ENCODE results near the gene KCND3.
"Not testable (repeated sequence)": the region's sequence is repeated elsewhere in the genome, so short reads cannot be mapped to it uniquely, and the experiment has no call there.

Gene KCND3

DNA sequence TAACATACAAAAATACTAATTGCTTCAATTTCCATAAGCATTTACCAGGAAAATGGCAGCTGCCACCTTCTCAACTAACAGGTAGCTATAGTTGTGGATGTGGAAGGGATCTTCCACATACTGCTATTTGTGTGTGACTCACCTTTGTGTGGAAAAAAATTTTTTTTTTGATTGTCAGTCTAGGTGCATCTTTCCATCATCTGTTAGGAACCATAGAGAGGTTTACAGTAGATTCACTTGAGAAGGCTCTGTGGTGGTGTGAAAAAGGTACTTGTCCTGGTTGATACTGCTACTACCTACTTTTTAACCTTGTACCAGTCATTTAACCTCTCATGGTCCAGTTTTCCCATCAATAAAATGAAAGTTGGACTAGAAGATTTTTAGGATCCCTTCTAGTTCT is 220.8 kb downstream of the KCND3 start:
- no peak for DNase-seq

DNA sequence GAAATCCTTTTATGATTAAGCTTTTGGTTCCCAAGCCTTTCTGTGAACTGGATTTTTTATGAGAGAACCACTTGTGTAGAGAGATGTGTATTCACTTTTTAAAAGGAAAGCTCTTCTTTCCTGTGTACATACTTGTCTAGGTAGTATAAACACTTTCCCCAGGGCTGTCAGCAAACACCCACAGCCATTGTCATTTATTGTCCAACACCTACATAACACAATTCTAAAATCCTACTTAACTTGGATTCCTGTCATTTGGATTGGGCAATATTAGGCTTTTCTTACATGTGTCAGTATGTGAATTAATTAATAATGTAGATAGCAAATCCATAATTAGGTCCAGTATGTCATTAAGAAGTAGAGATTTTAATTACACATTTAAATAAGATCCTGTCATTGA is 221.4 kb downstream of the KCND3 start:
- DNase-seq, result no peak

DNA sequence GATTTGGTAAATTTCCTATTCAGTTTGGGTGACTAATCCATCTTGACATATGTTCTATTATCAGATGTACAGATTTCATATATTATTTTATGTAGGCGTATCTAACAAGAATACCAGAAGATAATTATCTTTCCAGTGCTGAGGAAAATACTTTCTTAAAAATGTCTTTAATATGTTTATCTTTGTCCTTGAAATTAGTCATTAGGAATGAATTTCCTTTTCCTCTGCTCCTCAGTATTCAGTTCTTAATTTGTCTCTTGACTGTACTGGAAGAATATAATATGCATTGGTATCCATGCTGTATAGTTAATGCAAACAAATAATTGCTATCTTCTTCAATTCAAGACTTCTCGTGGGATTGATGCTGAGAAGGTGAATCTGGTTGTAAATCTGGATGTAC is 227.1 kb downstream of the KCND3 start:
- DNase-seq, result no peak

DNA sequence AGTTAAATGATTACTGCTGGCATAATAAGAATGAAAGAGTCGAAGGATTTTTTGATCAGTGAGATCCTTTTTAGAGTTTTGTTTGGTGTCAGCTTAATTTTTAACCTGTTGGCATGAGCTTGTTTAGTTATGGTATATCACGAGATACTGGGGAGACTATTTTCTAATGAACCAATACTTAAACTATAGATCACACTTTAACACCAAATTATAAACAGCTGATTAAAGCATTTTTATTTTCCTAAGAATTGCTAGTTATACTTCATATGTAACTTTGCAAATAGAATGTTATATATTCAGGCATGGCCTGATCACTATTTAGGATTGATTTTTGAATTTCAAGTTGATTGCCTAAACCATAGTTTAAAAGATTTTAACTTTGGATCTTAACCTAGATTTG is 227.8 kb downstream of the KCND3 start:
- DNase-seq, result no peak

DNA sequence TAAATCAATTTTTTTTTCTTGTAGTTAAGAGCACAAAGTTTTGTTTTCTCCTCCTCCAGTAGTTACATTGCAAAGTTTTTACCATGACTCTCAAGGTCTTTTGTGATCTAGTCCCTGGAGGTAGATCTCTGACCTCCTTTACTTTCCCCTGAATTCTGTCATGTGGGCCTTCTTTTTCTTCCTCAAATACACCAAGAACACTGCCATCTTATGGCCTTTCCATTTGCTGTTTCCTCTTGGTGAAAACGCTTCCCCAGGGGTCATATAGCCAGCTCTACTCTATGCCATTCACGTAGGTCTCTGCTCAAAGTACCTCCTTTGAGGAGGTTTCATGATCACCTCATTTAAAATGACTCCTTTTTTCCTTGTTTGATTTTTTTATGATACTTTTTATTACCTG is 231.1 kb downstream of the KCND3 start:
- peak in 1 of 2 donors; percentile 28 for DNase-seq

DNA sequence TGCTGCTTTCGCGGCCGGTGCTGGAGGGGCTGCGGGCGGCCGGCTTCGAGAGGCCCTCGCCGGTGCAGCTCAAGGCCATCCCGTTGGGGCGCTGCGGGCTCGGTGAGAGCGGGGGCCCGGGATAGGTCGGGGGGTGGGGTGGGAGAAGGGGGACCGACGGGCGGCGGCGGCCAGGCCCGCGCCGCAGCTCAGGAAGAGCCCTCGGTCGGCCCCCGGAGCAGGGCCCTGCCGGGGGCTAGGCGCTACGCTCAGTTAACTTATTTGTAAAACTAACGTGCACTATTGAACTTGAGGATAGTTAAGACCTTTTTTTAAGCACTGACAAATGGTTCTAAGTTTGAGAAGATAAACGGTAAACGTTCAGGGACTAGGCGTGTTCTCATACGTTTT is 233.3 kb downstream of the KCND3 start:
- no peak for DNase-seq

DNA sequence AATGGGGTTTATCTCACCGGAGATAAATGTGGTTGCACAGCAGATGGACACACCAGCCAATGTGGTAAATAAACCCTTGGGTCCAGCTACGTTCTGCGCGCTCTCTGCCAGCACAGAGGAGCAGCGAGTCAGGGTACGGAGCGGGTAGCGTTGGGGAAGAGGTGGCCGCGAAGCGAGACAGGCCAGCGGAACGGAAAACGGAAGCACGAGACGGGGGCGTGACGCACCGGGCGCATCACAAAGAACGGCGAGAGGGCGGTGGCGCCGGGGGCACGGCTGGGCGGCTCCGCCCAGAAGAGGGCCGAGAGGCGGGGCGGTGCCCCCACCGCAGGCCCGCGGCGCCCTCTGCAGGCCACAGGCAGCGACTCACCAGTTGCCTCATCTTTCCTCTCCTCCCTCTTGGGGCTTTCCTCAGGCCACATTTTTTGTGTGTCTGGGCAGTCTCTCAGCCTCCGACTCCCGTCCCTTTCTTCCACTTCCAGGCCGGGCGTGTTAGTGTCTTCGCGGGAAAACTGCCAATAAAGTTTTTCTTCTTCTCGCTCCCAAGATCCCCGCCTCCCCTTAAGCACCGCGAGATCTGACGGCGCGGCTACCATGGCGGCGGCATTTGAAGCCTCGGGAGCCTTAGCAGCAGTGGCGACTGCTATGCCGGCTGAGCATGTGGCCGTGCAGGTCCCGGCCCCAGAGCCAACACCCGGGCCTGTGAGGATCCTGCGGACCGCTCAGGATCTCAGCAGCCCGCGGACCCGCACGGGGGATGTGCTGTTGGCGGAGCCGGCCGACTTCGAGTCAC is 233.9 kb downstream of the KCND3 start, which contains the start of gene DDX20:
Gene DDX20 (plus strand): TSS at position 571 of the 793 bp plus-strand sequence. CDS start 24 bp downstream, at position 595.
- DNase-seq, result peak; percentile 96

DNA sequence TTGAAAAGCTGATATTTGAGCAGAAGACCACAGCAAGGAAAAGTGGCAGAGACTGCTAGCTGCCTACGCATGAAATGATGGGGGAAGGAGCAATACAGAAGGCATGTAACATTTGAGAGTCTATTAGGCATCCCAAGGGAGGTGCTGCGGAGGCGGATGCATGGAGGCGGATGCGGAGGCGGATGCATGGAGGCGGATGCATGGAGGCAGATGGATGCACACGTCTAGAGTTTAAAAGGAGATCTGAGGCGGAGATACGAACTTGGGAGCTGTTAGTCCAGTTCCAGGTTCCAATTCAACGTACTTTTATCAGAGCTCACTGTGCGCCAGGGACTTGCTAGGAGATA is 234.5 kb downstream of the KCND3 start:
- DNase-seq, result no peak

DNA sequence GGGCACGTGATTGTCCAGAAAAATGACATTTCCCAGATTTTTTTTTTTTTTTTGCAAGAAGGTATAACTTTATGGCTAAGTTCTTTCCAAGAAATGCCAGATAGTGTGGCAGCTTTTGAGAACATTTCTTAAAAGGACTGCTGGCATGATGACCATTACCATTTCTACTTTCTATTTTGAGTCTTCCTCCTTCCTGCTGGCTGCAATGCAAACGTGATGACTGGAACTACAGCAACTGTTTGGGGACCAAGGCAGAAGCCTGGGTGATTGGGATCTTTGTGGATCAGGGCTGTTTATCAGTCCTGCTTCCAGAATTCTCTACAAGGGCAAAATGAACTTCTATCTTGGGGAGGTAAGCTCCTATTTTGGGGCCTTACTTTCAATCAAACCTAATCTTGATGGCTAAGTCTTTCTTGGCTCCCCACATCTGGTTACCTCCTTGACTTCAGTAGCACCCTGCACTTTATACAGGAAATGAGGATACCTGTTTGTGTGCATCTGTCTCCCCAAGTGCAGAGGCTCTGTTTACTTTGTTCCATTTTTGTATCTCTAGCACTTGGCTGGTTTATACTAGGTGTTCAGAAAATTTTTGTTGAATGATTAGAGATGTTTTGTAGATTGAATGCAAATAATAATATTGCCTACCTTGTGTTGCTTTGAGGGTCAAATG is 237.4 kb downstream of the KCND3 start:
- DNase-seq, result no peak

DNA sequence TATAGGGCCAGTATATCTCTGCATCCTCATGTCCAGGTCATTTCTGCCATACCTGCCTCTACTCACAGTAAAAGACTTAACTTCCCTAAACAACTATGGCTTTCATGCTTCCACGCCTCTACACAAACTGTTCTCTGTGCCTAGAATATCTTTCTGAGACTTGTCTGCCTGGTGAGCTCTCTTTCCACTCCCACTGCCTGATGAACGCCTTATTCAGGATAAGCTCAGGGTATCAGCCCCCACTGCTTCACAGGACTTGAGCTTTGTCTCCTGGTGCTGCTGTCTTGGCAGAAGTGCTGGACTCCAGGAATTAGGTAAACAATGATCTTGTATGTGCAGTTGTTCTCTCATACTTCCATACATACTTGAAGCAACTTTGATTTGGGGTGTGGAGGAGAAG is 238.6 kb downstream of the KCND3 start:
- no peak for DNase-seq

DNA sequence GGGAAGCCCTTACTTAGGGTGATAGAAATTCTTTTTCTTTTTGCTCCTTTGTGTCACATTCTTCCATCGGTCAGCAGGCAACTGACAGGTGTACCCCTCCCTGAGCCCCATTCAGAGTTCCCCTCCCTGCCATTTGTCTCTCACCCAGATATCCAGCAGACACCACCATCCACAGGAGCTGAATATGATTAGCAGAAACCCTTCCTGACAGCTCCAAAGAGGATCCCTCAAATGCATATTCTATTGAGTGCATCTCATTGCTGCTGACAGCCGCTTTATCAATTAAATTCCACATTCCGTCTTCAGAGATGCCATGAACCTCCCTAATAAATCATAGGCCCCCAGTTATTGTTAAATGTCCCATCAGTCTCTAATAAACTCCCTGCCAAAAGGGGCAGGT is 239.8 kb downstream of the KCND3 start:
- no peak for DNase-seq

DNA sequence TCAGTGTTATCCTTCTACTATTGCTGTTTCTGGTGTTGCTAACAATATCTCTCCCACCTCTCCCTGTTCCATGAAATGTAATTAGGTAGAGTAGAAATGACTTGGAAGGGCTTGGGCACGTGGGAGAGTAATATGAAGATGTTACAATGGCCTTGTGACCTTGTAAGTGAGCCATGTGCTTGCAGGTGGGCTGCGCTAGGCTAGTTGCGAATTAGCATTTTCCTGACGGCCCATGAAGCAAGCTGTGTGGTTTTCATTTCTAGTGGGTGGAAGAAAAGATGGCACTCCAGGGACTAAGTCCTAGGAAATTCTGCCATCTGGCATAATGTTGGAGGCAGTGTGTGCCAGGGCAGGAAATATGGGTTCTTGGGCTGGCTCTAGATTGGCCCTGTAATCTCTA is 241.5 kb downstream of the KCND3 start:
- no peak for DNase-seq

DNA sequence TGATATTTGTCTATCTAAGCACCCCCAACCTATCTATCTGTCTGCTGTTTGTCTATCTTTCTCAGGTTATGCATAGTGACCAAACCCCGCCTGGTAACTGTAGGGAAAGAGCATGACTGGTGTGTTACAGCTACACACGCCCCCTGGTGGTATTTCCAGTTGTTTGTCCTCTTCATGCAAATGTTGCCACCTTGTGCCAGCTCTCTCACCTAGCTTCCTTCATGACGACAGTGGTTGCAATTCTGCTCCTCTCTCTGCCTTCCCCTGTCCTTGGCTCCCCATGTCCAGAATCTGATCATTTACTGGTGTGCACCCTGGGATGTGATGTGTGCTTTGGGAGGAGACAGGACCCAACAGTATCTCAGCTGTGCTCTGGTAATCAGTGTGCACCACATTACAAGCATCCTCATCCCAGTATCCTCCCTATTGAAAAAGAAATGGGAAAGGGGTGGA is 242.2 kb downstream of the KCND3 start:
- DNase-seq, result peak; percentile 81

DNA sequence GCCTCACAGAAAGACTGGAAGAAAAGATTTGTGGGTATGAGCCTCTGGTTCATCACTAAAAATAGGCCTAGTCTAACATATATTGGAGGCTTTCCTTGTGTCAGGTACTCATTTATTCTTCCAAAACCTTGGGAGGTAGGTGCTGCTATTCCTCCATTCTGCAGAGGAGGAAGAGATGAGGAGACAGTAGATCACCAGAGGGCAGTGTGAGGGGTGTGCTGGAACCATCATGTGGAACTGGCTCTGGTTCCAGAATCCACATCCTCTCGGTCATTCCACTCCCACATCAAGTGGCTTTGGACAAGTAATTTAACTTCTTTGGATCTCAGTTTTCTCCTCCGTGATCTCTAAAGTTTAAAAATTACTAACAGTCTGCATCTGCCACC is 242.9 kb downstream of the KCND3 start:
- no peak for DNase-seq

DNA sequence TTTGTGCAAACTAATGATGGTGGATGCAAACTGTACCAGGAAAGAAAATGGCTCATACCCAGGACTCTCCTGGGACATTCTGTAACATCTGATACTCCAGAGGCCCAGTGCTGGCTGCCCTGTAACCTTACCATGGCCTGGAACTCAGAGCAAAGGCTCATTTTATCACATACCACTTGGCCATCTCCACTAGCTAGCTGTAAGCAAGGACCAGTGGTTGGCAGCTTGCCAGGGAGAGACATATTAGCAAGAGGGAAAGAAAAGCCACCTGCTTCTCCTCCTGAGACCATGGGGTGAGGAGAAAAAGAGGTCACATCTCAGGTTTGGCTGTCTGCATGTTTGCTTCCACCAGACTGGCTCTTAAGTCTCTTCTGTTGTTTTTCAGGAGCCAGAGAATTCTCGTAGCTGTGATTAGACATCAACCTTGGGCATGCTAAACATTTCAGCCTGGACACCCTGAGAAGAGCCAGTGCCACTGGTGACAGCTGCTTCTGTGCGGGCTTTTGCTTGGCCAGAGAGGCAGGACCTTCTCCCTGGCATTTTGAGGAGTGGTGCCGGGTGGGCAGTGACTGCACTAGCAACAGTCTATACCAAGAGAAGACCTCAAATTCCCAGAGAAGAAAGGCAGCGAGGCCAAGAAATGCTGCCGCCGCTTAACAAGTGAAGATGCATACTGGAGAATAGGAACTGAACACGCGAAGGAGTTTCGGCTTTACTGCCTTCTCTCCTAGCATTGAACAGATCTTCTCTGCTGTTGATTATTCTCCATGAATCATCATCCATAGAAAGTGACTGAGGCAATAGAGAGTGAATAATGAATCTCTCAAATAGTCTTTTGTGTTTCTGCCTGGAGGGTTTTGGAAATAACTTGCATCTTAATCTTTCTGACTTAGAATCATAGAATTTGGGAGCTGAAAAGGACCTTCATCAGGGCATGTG is 243.5 kb downstream of the KCND3 start:
- DNase-seq, result no peak

DNA sequence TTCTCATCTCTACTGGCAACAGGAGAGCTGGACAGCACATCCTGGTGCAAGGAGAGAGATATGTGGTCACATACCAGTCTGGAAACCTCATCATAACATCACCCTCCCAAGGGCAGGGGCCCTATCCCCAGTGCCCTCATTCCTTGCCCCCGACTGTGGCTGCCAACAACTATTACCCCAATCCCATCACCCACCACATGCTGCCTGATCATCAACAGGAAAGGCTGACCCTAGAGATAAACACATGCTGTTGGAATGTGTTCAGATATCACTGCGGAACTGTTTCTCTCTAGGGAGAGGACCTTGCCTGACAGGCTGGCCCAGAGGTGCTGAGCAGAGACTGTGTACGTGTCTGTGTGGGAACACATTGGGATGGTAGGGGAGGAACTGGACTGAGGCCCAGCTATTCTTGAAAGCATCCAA is 245.8 kb downstream of the KCND3 start:
- DNase-seq, result no peak

DNA sequence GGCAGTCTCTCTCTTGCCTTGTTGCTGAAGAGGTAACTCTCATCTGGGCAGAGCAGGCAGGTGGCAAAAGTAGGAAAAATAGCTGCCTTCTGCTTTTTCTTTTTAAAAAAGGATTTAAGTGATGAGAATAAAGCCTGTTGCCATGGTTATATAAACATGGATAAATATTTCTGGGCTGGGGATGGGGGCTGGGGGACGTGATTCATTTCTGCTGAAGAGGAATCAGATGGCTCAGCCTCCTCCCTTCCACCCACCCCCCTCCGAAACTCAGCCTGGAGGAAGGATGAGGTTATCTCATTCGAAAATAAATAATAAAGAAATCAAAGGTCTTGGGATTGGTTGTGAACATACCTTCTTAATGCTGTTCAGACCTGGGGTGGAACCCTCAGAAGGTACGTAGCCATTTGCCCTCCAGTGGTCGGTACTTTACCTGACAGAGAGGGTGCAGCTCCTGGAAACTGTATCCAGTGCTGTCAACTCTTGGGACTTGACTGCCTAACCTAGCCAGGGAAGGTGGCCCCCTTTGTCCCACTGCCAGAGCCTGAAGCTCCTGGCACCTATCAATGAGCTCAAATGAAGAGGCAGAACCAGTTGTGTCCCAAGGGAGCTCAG is 246.4 kb downstream of the KCND3 start:
- DNase-seq, result no peak

DNA sequence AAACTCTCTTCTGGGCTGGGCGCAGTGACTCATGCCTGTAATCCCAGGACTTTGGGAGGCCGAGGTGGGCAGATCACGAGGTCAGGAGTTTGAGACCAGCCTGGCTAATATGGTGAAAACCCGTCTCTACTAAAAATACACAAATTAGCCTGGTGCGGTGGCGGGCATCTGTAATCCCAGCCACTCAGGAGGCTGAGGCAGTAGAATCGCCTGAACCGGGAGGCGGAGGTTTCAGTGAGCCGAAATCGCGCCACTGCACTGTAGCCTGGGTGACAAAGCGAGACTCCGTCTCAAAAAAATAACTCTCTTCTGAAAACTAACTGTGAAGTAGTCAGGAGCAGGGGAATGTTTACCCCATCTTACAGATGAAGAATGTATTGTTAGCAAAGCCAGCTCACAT is 247.2 kb downstream of the KCND3 start:
- not testable (repeated sequence) for DNase-seq

DNA sequence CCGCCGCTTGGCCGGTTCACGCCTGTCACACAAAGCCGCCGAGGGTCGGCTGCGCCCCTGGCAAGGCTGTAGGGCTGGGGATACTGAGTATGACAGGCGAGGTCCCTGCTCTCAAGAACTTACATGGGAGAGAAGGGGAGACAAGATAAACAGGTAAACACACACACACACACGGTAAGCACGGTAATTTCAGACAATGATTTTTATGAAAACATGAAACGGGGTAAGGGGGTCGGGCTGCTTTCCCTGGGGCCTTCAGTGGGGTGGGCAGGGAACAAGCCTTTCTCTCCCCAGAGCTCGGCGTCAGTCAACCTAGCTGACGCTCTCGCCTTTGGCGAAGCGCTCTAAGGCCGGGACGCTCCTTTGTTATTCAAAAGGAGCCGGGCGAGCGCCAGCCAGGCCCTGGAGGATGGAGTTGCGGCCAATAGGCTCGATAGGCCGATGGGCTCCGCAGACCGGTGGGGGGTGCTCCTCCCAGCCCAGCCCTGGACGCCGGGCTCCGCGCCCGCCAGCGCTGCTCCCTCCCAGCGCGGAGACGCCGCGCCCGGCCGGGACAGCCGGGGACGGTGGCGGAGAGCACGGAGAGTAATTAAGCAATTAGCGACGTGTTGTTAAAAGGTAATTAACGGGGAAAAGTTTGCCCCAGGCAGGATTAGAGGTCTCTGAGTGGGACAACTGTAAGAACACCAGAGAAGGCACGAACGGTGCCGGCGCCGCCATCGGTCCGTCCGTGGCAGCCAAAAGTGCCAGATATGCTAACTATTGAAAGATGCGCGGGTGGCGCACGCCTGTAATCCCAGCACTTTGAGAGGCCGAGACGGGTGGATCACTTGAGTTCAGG is 249.3 kb downstream of the KCND3 start:
- no peak for DNase-seq

DNA sequence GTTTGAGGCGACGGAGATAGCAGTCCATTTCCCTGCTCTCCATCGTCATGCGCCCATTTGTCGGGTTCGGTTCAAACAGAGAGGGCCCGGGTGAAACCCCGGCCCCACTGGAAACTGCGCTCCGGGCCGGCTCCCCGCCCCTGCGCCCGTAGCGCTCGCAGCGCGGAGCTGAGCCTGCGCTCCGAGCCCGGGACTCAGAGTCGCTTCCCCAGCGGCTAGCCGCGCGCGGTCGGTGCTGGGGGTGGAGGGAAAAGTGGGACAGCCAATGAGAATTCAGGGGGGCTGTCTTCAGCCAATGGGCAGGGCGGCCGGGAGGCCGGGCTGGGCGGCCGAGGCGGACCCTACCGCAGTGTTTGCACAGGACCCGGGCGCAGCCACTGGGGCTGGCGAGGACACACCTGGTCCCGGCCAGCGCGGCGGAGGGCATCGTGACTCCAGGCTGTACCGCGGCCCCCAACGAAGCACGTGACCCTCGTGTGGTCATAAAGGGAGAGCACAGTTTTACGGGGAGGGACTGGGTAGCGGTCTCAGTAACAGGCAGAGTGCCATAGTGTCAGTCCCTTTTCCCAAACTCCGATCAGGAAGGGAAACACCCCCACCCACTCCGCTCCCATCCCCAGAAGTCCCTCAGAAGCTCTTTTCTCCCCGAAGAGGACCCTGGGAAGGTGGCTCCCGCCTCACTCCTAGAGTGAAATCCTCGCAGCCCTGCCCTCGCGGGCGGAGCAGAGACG is 250.1 kb downstream of the KCND3 start, which contains the start of gene INKA2:
Gene INKA2 (minus strand): TSS at position 202 of the 731 bp plus-strand sequence. CDS start 153 bp downstream, at position 49.
- peak; percentile 88 to 91 for DNase-seq

All from inflammatory macrophage (primary cell).